NB4 (cell line): ENCODE measurements around the gene DEPDC1B.

ENCODE experiments used
- POLR2A ChIP-seq: IDR thresholded peaks from 2 replicates; pipeline ENCODE4 v1.6.1; 2011; ENCODE audit warnings: mild to moderate bottlenecking; ENCODE audit not compliant: insufficient read length; ENCODE audit errors: extremely low read depth
- TF ChIP-seq, protein P1 (sequence below): IDR thresholded peaks from one replicate; pipeline ENCODE4 v1.5.1; 2012; ENCODE audit warnings: low read depth, low read length

DNA sequence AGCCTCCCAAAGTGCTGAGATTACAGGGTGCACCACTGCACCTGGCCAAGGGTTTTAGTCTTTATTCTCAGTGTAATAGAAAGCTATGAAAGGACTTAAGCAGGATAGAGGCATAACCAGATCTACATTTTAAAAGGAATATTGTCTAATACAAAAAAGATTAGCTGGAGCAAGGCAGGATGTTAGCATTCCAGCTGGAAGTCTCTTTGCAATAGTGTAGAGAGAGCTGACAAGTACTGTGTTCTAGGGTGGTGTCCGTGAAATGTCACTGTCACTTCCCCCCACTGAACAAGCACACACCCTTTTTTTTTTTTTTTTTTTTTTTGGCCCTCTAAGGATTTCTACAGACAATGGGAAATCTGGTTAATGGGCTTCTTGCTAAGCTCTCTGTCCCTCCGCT is 24.2 kb upstream of the DEPDC1B start:
- TF ChIP-seq, protein P1, sequence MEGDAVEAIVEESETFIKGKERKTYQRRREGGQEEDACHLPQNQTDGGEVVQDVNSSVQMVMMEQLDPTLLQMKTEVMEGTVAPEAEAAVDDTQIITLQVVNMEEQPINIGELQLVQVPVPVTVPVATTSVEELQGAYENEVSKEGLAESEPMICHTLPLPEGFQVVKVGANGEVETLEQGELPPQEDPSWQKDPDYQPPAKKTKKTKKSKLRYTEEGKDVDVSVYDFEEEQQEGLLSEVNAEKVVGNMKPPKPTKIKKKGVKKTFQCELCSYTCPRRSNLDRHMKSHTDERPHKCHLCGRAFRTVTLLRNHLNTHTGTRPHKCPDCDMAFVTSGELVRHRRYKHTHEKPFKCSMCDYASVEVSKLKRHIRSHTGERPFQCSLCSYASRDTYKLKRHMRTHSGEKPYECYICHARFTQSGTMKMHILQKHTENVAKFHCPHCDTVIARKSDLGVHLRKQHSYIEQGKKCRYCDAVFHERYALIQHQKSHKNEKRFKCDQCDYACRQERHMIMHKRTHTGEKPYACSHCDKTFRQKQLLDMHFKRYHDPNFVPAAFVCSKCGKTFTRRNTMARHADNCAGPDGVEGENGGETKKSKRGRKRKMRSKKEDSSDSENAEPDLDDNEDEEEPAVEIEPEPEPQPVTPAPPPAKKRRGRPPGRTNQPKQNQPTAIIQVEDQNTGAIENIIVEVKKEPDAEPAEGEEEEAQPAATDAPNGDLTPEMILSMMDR, result no peak
- no peak for TF ChIP-seq POLR2A
